Head of caudate nucleus (tissue), 42 donors: ENCODE data around the gene SGK2.

Experiments
- DNase-seq, 42 donors: peaks; one replicate each; pipeline versions ENCODE4 v3.0.0 to v3.0.0-alpha.2; 2020 to 2021; ENCODE audit warnings: mixed read lengths in 7 of 42
- intact Hi-C: fragments of 100-400 bp; cut with DNase I; formaldehyde crosslinking; loops from one replicate; pipeline ENCODE4 v1.15.0; 2022

SGK2 gene

GRCh38 chr20:43550456-43550855, 8.4 kb upstream of the SGK2 start:
- DNase-seq, result no peak
- intact Hi-C loops, result no loop called here

- intact Hi-C loops, result no loop called here
Observed at GRCh38 chr20:43554369-43554768, 4.5 kb upstream of the SGK2 start.

DNA sequence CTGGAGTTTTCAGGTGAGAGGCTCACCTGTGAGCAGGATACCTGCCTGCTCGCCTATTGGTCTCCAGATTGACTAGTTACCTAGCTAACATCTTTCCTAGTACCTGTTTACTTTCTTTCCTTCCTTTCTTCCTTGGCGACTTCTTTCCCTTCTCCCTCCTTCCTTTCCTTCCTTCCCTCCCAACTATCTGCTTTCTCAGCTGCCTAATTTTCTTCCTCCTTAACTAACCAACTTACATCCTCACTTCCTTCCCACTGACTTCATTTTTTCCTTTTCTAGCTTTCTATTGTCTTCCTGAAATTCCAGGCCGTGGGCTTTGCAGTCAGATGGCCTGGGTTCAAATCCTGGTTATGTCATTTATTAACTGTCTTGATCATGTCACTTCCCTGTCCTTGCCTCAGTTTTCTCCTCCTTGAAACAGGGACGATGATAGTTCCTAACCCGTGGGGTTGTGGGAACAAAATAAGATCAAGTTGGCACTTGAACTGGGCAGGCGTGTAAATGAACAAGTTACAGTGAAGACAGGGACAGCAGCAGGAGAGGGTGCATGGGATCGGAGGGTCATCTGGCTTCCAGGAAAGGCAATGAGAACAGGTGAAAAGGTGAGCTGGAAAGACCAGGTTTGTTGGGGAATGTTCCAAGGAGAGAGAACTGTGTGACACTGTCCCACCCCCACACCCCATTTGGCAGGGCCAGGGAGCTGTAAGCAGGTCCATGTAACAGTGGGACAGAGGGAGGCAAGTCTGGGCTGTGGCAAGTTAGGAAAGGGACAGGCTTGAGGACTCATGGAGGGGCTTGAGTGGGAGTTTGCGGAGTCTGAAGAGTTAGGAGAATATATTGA, 540 bp downstream of the SGK2 start:
- DNase-seq, result no peak
- intact Hi-C loops, result no loop called here

More at GRCh38 chr20:43554369-43554768, 4.5 kb upstream of the SGK2 start:
- DNase-seq, result no peak

DNA sequence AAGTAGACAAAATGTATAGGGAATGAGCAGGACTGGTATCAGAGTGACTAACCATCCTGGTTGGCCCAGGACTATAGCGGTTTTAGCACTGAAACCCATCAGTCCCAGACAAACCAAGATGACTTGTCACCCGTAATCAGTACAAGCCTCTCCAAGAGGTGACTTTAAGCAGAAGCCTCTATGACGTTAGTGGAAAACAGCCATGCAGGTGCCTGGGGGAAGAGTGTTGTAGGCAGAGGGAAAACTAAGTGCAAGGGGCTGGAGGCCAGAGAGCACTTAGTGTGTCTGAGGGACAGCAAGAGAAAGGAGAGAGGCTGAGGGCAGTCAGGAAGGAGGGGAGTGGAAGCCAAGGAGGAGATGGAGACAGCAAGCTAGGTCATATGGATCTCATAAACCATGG, 2.1 kb downstream of the SGK2 start:
- intact Hi-C loops, result no loop called here
- DNase-seq, result no peak

- no peak for DNase-seq
Observed at GRCh38 chr20:43563429-43563828, 4.6 kb downstream of the SGK2 start.

GRCh38 chr20:43563991-43564390, 5.2 kb downstream of the SGK2 start:
- intact Hi-C loops, result no loop called here
- no peak for DNase-seq

More at GRCh38 chr20:43563429-43563828, 4.6 kb downstream of the SGK2 start:
- intact Hi-C loops, result no loop called here

DNA sequence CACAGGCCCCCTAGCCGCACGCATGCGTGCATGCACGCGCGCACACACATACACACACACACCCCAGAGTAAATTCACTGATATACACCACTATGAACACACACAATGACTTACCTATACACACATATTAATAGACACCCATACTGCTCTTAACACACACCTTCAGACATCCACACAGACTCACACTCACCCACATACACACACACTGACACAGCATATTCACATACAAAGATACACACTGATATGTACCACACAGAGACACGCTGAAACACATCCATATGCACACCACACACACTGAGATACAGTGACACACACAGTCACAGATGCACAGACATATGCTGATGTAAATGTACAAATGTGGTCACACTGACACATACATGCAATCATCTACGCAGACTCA, 5.6 kb downstream of the SGK2 start:
- intact Hi-C loops, result no loop called here
- no peak for DNase-seq

DNA sequence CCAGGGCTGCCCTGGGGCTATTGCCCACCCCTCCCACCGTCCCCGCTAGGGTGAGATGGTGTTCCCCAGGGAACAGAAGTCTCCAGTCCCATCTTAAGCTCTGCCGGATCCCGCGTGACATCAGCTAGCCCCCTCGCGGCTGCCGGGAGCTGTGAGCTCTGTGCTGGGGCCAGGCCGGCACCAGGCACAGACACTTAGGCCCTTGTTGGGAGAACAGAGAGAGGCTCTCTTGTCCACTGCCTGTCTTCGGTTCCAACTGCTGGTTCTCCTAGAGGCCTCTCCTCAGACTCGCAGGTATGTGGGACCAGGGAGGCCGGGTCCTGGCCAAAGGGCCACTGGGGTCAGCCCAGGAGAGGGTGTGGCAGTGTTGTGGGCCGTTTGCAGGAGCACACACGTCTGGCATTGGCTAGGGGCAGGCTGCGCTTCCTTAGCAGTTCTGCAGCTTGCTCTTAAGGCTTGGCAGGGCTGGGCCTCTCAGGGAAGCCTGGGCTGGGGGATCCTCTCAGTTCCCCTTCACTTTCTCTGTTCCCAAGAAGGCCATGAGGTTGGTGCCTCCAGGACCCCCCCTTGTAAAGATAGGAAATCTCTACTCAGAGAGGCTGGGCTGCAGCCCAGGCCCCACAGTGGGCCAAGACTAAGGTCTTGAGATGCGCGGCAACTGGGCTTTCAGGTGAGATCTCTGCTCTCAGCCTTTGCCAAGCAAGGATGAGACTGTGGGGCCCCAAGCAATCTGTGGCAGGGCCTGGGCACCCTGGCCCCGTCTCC, 6.3 kb downstream of the SGK2 start:
- DNase-seq, result peak; percentile 46 to 90 (median 78)
- intact Hi-C loops, result no loop called here

- intact Hi-C loops, result no loop called here
- DNase-seq, result peak in 16 of 42 donors; percentile 8 to 61 (median 28)
Observed at GRCh38 chr20:43565758-43566104, 6.9 kb downstream of the SGK2 start.

DNA sequence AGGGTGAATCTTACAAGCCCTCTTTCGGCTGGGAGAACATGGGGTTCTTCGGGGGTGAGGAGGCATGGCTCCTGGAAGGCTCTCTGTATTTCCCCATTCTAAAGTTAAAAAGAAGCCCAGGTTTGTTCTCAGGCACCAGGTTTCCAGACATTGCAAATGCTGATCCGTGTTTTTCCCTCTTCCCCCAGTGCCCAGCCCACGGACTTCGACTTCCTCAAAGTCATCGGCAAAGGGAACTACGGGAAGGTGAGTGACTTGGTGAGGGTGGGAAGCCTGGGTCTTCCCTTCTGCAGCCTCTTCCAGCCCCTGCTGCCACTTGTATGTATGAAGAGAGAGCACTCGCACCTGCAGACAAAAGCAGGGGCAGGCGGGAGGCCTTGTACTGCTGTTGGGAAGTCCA, 8.7 kb downstream of the SGK2 start:
- DNase-seq, result no peak

DNA sequence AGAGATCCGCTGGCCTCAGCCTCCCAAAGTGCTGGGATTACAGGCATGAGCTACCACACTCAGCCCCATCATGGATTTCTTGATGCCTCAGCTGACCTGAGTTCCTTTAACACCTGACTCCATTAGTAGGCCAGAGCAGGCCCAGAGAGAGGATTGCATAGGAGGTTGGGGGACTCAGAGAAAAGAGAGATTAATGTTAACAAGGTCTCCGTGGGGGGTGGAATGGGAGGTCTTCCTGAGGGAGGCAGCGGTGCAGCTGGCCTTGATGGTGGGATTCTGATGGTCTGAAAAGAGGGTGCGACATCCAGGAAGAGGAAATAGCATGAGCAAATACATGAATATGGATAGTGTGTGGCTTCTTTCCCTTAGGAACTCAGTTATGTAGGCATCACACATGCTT, 9.9 kb downstream of the SGK2 start:
- intact Hi-C loops, result no loop called here
- no peak for DNase-seq

More for the DNA sequence above, 8.7 kb downstream of the SGK2 start:
- intact Hi-C loops, result no loop called here

DNA sequence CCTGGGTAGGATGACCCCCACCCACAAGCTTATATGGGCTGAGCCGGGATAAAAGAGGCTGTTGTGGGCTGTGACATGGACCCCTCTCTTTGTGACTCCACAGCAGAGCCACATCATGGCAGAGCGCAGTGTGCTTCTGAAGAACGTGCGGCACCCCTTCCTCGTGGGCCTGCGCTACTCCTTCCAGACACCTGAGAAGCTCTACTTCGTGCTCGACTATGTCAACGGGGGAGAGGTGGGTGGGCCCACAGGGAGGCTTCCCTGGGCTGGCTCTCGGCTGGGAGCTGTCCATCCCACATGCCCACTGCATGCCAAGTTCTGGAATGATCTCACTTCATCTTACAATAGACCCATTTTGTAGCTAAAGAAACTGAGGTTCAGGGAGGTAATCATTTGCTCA, 10.5 kb downstream of the SGK2 start:
- intact Hi-C loops, result no loop called here
- no peak for DNase-seq

GRCh38 chr20:43570496-43570895, 11.7 kb downstream of the SGK2 start:
- no peak for DNase-seq
- intact Hi-C loops, result no loop called here

DNA sequence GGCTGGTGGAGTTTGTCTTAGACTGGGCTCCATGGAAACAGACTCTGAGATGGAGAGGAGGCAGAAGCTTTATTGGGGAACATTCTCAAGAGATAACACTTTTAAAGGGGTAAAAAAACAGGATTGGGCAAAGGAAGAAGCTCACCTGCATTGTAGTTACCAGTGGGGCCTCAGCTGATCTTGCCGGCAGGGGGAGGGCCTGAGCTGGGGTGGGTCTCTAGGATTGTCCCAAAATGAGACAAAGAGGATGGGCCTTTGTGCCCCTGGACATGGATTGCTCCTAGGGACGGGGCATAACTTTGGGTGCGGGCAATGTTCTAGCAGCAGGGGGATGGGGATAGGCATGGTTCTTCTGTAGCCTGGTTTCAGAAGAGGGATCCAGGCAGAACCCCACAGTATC, 12.5 kb downstream of the SGK2 start:
- DNase-seq, result no peak
- intact Hi-C loops, result no loop called here

- intact Hi-C loops, result no loop called here
- DNase-seq, result no peak
Observed at GRCh38 chr20:43571771-43572170, 12.9 kb downstream of the SGK2 start.

DNA sequence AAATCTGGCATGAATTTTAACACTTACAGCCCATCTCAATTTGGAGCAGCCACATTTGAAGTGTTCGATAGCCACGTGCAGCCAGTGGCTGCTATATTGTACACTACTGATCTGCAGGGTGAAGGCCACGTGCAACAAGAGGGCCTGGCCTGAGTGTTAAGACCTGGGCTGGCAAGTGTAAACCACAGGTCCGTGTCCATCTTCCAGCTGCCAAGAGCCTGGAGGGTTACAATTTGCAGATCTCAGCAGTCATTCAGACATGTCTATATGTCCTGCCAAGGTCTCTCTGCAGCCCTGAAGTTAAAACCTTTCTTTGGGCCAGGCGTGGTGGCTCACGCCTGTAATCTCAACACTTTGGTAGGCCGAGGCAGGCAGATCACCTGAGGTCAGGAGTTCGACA, 14.1 kb downstream of the SGK2 start:
- no peak for DNase-seq
- intact Hi-C loops, result no loop called here

DNA sequence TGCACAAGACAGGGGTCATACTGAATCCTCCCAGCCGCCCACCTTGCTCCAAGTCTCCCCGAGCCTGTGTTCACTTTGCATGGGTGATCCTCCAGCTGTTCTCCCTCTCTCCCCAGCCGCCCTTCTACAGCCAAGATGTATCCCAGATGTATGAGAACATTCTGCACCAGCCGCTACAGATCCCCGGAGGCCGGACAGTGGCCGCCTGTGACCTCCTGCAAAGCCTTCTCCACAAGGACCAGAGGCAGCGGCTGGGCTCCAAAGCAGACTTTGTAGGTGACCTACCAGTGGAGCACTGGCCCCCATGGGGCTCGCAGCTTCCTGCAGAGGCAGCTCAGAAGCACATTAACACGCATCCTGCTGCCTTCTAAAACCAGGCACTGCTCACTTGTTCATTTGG, 17.3 kb downstream of the SGK2 start:
- intact Hi-C loops, result no loop called here

DNA sequence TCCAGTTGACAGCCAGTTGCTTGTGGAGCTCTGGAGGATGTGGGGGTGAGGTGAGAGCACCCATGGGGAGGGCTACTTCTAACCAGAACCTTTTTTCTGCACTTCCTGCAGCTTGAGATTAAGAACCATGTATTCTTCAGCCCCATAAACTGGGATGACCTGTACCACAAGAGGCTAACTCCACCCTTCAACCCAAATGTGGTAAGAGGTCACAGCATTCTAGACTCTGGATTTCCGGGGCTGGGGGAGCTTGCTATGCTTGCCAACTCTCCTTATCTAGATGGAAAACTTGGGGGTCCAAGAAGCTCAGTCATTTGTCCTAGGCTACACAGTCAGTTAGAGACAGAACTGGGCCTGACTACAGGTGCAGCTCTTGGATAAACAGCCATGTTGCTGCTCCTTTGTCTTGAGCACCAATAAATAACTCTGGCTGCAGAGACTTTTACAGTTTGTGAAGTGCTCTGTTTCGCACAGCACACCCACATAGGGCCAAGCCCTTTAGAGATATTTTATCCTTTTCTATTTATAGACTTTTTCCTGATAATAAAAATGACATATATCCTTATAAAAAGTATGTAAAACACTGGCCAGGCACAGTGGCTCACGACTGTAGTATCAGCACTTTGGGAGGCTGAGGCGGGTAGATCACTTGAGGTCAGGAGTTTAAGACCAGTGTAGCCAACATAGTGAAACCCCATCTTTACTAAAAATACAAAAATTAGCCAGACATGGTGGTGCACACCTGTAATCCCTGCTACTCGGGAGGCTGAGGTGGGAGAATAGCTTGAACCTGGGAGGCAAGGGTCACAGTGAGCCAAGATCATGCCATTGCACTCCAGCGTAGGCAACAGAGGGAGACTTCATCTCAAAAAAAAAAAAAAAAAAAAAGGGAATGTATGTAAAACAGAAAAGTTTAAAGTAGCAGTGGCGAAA, 21.3 kb downstream of the SGK2 start:
- intact Hi-C loops, result no loop called here
- no peak for DNase-seq

More for the DNA sequence above, 17.3 kb downstream of the SGK2 start:
- no peak for DNase-seq

DNA sequence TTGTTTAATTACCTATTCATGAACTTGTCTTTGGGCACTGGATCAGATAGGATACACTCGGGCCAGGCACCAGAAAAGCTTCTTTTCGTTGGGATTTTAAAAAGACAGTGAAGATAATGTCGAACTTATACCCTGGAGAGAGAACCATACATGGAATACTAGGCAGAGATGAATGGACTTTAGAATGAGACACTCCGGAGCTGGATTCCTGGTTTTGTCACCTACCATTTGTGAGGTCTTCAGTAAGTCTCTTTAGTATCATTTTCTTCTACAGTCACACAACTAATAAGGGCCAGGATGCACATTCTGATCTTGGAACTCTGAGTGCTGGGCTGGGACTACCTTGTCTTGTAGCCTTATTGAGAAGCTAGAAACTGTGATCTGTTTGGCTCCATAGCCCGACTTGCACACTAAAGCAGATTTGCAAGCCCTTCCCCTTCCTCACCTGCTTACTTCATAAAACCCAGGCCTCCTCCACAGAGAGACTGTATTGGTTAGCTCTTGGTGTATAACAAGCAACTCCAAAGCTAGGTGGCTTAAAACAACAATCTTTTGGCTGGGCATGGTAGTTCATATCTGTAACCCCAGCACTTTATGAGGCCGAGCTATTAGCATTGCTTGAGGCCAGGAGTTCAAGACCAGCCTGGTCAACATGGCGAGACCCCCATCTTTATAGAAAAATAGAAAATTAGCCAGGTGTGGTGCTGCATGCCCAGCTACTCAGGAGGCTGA, 24.5 kb downstream of the SGK2 start:
- intact Hi-C loops, result no loop called here
- no peak for DNase-seq
